Loucy (cell line): Measurements from ENCODE around the gene ATP7B.

Experiments
- H2AFZ ChIP-seq: fragments of 200-600 bp; sonication (generic); 2 replicates; pipeline ENCODE4 v1.6.0; 2016; ENCODE audit warnings: antibody characterized with exemption, mild to moderate bottlenecking, low read length, moderate library complexity
- H3F3A ChIP-seq: fragments of 200-600 bp; 2 replicates; pipeline ENCODE4 v1.6.0; 2016; ENCODE audit warnings: antibody characterized with exemption, low read depth, mild to moderate bottlenecking
- H3K27me3 ChIP-seq: fragments of 200-600 bp; sonication (generic); 2 replicates; pipeline ENCODE4 v1.6.1; 2014; ENCODE audit warnings: low read length, mild to moderate bottlenecking; ENCODE audit not compliant: insufficient read depth, poor library complexity, severe bottlenecking
- H3K36me3 ChIP-seq: fragments of 200-600 bp; sonication (generic); 2 replicates; pipeline ENCODE4 v1.6.1; 2016; ENCODE audit warnings: low read length; ENCODE audit not compliant: insufficient read depth
- H3K4me1 ChIP-seq: fragments of 200-600 bp; sonication (generic); 2 replicates; pipeline ENCODE4 v1.5.1; 2014; ENCODE audit warnings: low read length, mild to moderate bottlenecking; ENCODE audit not compliant: insufficient read depth, poor library complexity, severe bottlenecking
- H3K4me2 ChIP-seq: fragments of 200-600 bp; sonication (generic); 2 replicates; pipeline ENCODE4 v1.6.0; 2014; ENCODE audit warnings: antibody characterized with exemption, low read length, low read depth, mild to moderate bottlenecking; ENCODE audit not compliant: poor library complexity, severe bottlenecking
- H3K4me3 ChIP-seq: fragments of 200-600 bp; sonication (generic); 2 replicates; pipeline ENCODE4 v1.5.1; 2014; ENCODE audit warnings: low read length, mild to moderate bottlenecking, mixed read lengths; ENCODE audit not compliant: poor library complexity, severe bottlenecking
- H3K79me2 ChIP-seq: fragments of 200-600 bp; sonication (generic); 2 replicates; pipeline ENCODE4 v1.6.1; 2014; ENCODE audit warnings: low read length; ENCODE audit not compliant: insufficient read depth
- H3K9ac ChIP-seq: fragments of 200-600 bp; sonication (generic); 2 replicates; pipeline ENCODE4 v1.6.0; 2014; ENCODE audit warnings: mild to moderate bottlenecking, low read depth, low read length, moderate library complexity; ENCODE audit not compliant: poor library complexity, severe bottlenecking
- H3K9me2 ChIP-seq: fragments of 200-600 bp; sonication (generic); replicated peaks from 2 replicates; pipeline ENCODE4 v1.6.1; 2016; ENCODE audit warnings: low read depth, low read length, mixed read lengths
- H3K9me3 ChIP-seq: fragments of 200-600 bp; sonication (generic); 2 replicates; pipeline ENCODE4 v1.6.1; 2014; ENCODE audit warnings: mild to moderate bottlenecking, antibody characterized with exemption, low read length, low read depth; ENCODE audit not compliant: insufficient read depth
- H4K20me1 ChIP-seq: fragments of 200-600 bp; sonication (generic); 2 replicates; pipeline ENCODE4 v1.6.0; 2014; ENCODE audit warnings: antibody characterized with exemption, low read length, mild to moderate bottlenecking; ENCODE audit not compliant: insufficient read depth, poor library complexity, severe bottlenecking
- CTCF ChIP-seq: fragments of 200-600 bp; sonication (generic); conservative IDR thresholded peaks from 2 replicates; pipeline ENCODE4 v1.5.1; 2014; ENCODE audit warnings: mild to moderate bottlenecking, antibody characterized with exemption, low read length
- EZH2phosphoT487 ChIP-seq: fragments of 200-600 bp; IDR thresholded peaks from 2 replicates; pipeline ENCODE4 v1.6.1; 2018; ENCODE audit warnings: antibody characterized with exemption, mild to moderate bottlenecking, moderate library complexity, borderline replicate concordance

ATP7B gene

GRCh38 chr13:51925865-51926527 is 85.3 kb downstream of the ATP7B start:
- no peaks in the 10 kb centered on the region for H3K4me1 ChIP-seq
- H3K36me3 ChIP-seq, result no peaks in the 10 kb centered on the region
- no peaks in the 10 kb centered on the region for H3K9me3 ChIP-seq
- no peak for TF ChIP-seq EZH2phosphoT487
- no peak overlapping the region for H3K4me3 ChIP-seq
- no peak overlapping the region for H2AFZ ChIP-seq
- no peak overlapping the region for H3K4me2 ChIP-seq
- H3F3A ChIP-seq, result no peaks in the 10 kb centered on the region
- no peak overlapping the region for H3K9ac ChIP-seq
- no peaks in the 10 kb centered on the region for H3K79me2 ChIP-seq
- H4K20me1 ChIP-seq, result no peaks in the 10 kb centered on the region
- no peaks in the 10 kb centered on the region for H3K9me2 ChIP-seq
- H3K27me3 ChIP-seq, result no peaks in the 10 kb centered on the region

GRCh38 chr13:51924756-51925544 is 86.3 kb downstream of the ATP7B start:
- Histone ChIP-seq H4K20me1 (no peaks in the 10 kb centered on the region), H3K9ac (no peak overlapping the region), H3K36me3 (no peaks in the 10 kb centered on the region), H3K4me2 (no peak overlapping the region), H3K4me3 (no peak overlapping the region), H3K79me2 (no peaks in the 10 kb centered on the region), H3K9me3 (no peaks in the 10 kb centered on the region), H3K4me1 (no peaks in the 10 kb centered on the region), H3K9me2 (no peaks in the 10 kb centered on the region), H3K27me3 (no peaks in the 10 kb centered on the region), H3F3A (no peaks in the 10 kb centered on the region), H2AFZ (no peak overlapping the region)
- no peak for TF ChIP-seq CTCF
- TF ChIP-seq EZH2phosphoT487, result no peak

GRCh38 chr13:51923983-51924539 is 87.2 kb downstream of the ATP7B start:
- Histone ChIP-seq H3K27me3 (no peaks in the 10 kb centered on the region), H3F3A (no peaks in the 10 kb centered on the region), H3K4me1 (no peaks in the 10 kb centered on the region), H3K4me2 (no peak overlapping the region), H3K9me2 (no peaks in the 10 kb centered on the region), H3K4me3 (no peak overlapping the region), H3K79me2 (no peaks in the 10 kb centered on the region), H2AFZ (peak overlapping the region; percentile 41; the same call in 1 of the 2 replicates), H4K20me1 (no peaks in the 10 kb centered on the region), H3K9me3 (no peaks in the 10 kb centered on the region), H3K36me3 (no peaks in the 10 kb centered on the region), H3K9ac (no peak overlapping the region)
- TF ChIP-seq CTCF (peak; percentile 76), EZH2phosphoT487 (no peak)
